ENCODE data around the gene NRSN2.

NRSN2 gene

DNA sequence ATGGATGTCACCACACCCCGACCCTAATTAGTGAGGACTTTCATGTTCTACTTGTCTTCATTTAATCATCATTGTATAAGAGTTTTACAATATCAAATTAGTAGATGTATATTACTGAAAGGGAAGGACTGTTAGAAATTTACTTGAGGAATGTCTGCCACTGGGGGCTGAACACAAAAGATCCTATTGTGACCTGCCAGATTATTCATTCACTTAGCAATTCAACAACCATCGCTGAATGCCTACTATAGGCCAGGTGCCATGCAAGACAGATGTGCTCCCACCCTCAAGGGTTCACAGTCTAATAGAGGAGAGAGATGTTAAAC, 53.2 kb downstream of the NRSN2 start:
- no peaks in the 10 kb centered on the region for H3K9me3 ChIP-seq (replicated peaks; ENCODE audit: insufficient read depth, low read length)
- H3K79me2 ChIP-seq (ENCODE audit: low read length): no peaks in the 10 kb centered on the region
- H3K4me2 ChIP-seq (ENCODE audit: low read depth, low read length): no peak overlapping the region
- no peak overlapping the region for H3K27ac ChIP-seq (ENCODE audit: low read length)
- DNase-seq: no peak
- no peak overlapping the region for H3K9ac ChIP-seq (ENCODE audit: low read length)
- TF ChIP-seq, protein P1, sequence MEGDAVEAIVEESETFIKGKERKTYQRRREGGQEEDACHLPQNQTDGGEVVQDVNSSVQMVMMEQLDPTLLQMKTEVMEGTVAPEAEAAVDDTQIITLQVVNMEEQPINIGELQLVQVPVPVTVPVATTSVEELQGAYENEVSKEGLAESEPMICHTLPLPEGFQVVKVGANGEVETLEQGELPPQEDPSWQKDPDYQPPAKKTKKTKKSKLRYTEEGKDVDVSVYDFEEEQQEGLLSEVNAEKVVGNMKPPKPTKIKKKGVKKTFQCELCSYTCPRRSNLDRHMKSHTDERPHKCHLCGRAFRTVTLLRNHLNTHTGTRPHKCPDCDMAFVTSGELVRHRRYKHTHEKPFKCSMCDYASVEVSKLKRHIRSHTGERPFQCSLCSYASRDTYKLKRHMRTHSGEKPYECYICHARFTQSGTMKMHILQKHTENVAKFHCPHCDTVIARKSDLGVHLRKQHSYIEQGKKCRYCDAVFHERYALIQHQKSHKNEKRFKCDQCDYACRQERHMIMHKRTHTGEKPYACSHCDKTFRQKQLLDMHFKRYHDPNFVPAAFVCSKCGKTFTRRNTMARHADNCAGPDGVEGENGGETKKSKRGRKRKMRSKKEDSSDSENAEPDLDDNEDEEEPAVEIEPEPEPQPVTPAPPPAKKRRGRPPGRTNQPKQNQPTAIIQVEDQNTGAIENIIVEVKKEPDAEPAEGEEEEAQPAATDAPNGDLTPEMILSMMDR (IDR thresholded peaks at IDR 0.05; ENCODE audit: low read length): no peak
- TF ChIP-seq EZH2 (optimal IDR thresholded peaks at IDR 0.05; ENCODE audit: low read depth, low read length) (no peak), EZH2phosphoT487 (IDR thresholded peaks at IDR 0.05; ENCODE audit: low read length) (no peak)
- no peaks in the 10 kb centered on the region for H3K9me2 ChIP-seq (replicated peaks; ENCODE audit: insufficient read depth, low read length)
- no peaks in the 10 kb centered on the region for H3K27me3 ChIP-seq (replicated peaks; ENCODE audit: insufficient read depth, low read length)
- H2AFZ ChIP-seq (ENCODE audit: low read length): no peak overlapping the region; the same call in 1 of the 2 replicates
- H4K20me1 ChIP-seq (ENCODE audit: insufficient read depth, low read length): no peaks in the 10 kb centered on the region
- no peaks in the 10 kb centered on the region for H3F3A ChIP-seq (ENCODE audit: insufficient read depth, low read length)
- no peaks in the 10 kb centered on the region; the same call in 1 of the 2 replicates for H3K36me3 ChIP-seq (replicated peaks; ENCODE audit: insufficient read depth, low read length)
- peaks cover 10% of the 10 kb centered on the region for H3K4me1 ChIP-seq (ENCODE audit: low read length)
- no peak overlapping the region for H3K4me3 ChIP-seq (ENCODE audit: low read length)

GRCh38 chr20:400454-401275, 53.8 kb downstream of the NRSN2 start:
- H3K9ac ChIP-seq (ENCODE audit: low read length): no peak overlapping the region
- no peak overlapping the region for H3K27ac ChIP-seq (ENCODE audit: low read length)
- H3K79me2 ChIP-seq (ENCODE audit: low read length): no peaks in the 10 kb centered on the region
- no peaks in the 10 kb centered on the region for H3K9me3 ChIP-seq (replicated peaks; ENCODE audit: insufficient read depth, low read length)
- no peaks in the 10 kb centered on the region for H3K27me3 ChIP-seq (replicated peaks; ENCODE audit: insufficient read depth, low read length)
- H4K20me1 ChIP-seq (ENCODE audit: insufficient read depth, low read length): no peaks in the 10 kb centered on the region
- H3F3A ChIP-seq (ENCODE audit: insufficient read depth, low read length): no peaks in the 10 kb centered on the region
- no peak overlapping the region; the same call in 1 of the 2 replicates for H2AFZ ChIP-seq (ENCODE audit: low read length)
- peaks cover 10% of the 10 kb centered on the region for H3K4me1 ChIP-seq (ENCODE audit: low read length)
- no peak for DNase-seq
- H3K4me3 ChIP-seq (ENCODE audit: low read length): no peak overlapping the region
- no peak for TF ChIP-seq EZH2 (optimal IDR thresholded peaks at IDR 0.05; ENCODE audit: low read depth, low read length)
- TF ChIP-seq, protein P1 (IDR thresholded peaks at IDR 0.05; ENCODE audit: low read length): no peak
- TF ChIP-seq EZH2phosphoT487 (IDR thresholded peaks at IDR 0.05; ENCODE audit: low read length): no peak
- H3K9me2 ChIP-seq (replicated peaks; ENCODE audit: insufficient read depth, low read length): no peaks in the 10 kb centered on the region
- H3K36me3 ChIP-seq (replicated peaks; ENCODE audit: insufficient read depth, low read length): no peaks in the 10 kb centered on the region; the same call in 1 of the 2 replicates
- no peak overlapping the region for H3K4me2 ChIP-seq (ENCODE audit: low read depth, low read length)

DNA sequence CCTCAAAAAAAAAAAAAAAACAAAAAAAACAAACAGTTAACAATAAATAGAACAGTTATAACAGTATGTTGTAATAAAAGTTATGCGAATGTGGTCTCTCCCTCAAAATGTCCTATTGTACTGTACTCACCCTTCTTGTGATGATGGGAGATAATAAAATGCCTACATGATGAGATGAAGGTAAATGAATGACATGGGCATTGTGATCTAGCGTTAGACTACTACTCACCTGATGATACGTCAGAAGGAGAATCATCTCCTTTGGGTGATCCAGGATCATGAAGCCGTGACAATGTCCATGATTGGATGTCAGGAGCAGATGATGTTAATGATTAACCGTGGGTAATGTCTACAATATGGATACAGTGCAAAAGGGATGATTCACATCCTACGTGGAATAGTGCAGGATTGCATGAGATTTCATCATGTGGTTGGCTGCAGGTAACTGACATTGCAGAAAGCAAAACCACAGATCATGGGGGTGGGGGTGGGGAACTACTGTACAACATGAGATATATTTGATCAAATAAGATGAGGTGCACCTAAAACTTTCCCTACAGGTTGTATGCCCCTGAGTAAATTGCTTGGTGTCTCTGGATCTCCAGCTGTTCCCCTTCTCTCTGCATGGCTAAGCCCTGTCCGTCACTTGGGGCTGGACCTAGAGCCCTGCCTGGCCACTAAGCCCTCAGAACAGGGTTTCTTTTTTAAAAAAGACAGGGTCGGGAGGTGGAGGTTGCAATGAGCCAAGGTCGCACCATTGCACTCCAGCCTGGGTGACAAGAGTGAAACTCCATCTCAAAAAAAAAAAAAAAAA, 55.0 kb downstream of the NRSN2 start:
- H3K4me1 ChIP-seq (ENCODE audit: low read length): peaks cover 14% of the 10 kb centered on the region

More for the DNA sequence above, 55.0 kb downstream of the NRSN2 start:
- Histone ChIP-seq H3K27ac (ENCODE audit: low read length) (peak overlapping the region; percentile 23; the same call in 1 of the 2 replicates), H3K9me2 (replicated peaks; ENCODE audit: insufficient read depth, low read length) (no peaks in the 10 kb centered on the region), H3K79me2 (ENCODE audit: low read length) (no peaks in the 10 kb centered on the region), H3K9ac (ENCODE audit: low read length) (no peak overlapping the region), H2AFZ (ENCODE audit: low read length) (peak overlapping the region; percentile 11; the same call in 1 of the 2 replicates), H3F3A (ENCODE audit: insufficient read depth, low read length) (peaks cover 4% of the 10 kb centered on the region), H3K4me3 (ENCODE audit: low read length) (no peak overlapping the region), H3K36me3 (replicated peaks; ENCODE audit: insufficient read depth, low read length) (no peaks in the 10 kb centered on the region; the same call in 1 of the 2 replicates), H3K9me3 (replicated peaks; ENCODE audit: insufficient read depth, low read length) (no peaks in the 10 kb centered on the region), H4K20me1 (ENCODE audit: insufficient read depth, low read length) (no peaks in the 10 kb centered on the region), H3K27me3 (replicated peaks; ENCODE audit: insufficient read depth, low read length) (no peaks in the 10 kb centered on the region), H3K4me2 (ENCODE audit: low read depth, low read length) (peak overlapping the region; percentile 22)
- DNase-seq: no peak
- TF ChIP-seq, protein P1 (IDR thresholded peaks at IDR 0.05; ENCODE audit: low read length): no peak
- TF ChIP-seq EZH2phosphoT487 (IDR thresholded peaks at IDR 0.05; ENCODE audit: low read length) (no peak), EZH2 (optimal IDR thresholded peaks at IDR 0.05; ENCODE audit: low read depth, low read length) (no peak)
